Effector memory CD4-positive, alpha-beta T cell (primary cell): Measurements from ENCODE around the gene TGM4.

ENCODE experiments used
- DNase-seq, 3 donors: peaks; one replicate each; pipeline ENCODE4 v3.0.0-alpha.2; 2020
- H3K27ac ChIP-seq: 2 replicates; pipeline ENCODE4 v1.7.0; 2013; ENCODE audit warnings: mild to moderate bottlenecking, low read length, moderate library complexity; ENCODE audit not compliant: insufficient read depth, poor library complexity, severe bottlenecking
- H3K27me3 ChIP-seq: replicated peaks from 2 replicates; pipeline ENCODE4 v1.7.0; 2013; ENCODE audit warnings: mild to moderate bottlenecking, low read length; ENCODE audit not compliant: insufficient read depth, control insufficient read depth, poor library complexity, severe bottlenecking
- H3K36me3 ChIP-seq: 2 replicates; pipeline ENCODE4 v1.7.0; 2013; ENCODE audit warnings: mild to moderate bottlenecking, low read length, moderate library complexity; ENCODE audit not compliant: control insufficient read depth, insufficient read depth
- H3K4me1 ChIP-seq: 2 replicates; pipeline ENCODE4 v1.7.0; 2013; ENCODE audit warnings: low read length, mild to moderate bottlenecking; ENCODE audit not compliant: control insufficient read depth, insufficient read depth, poor library complexity, severe bottlenecking
- H3K4me3 ChIP-seq: 2 replicates; pipeline ENCODE4 v1.7.0; 2013; ENCODE audit warnings: low read length, low read depth, mild to moderate bottlenecking; ENCODE audit not compliant: insufficient read depth, poor library complexity, severe bottlenecking
- H3K9me3 ChIP-seq: 2 replicates; pipeline ENCODE4 v1.7.0; 2013; ENCODE audit warnings: mild to moderate bottlenecking, low read length, moderate library complexity; ENCODE audit not compliant: control insufficient read depth

The TGM4 gene

GRCh38 chr3:44924457-44925084 lies 50.2 kb downstream of the TGM4 start:
- H3K4me3 ChIP-seq, result no peak overlapping the region
- no peaks in the 10 kb centered on the region for H3K9me3 ChIP-seq
- DNase-seq, result no peak
- H3K27me3 ChIP-seq, result no peaks in the 10 kb centered on the region
- H3K27ac ChIP-seq, result no peak overlapping the region
- no peaks in the 10 kb centered on the region for H3K4me1 ChIP-seq
- peaks cover 32% of the 10 kb centered on the region for H3K36me3 ChIP-seq

DNA sequence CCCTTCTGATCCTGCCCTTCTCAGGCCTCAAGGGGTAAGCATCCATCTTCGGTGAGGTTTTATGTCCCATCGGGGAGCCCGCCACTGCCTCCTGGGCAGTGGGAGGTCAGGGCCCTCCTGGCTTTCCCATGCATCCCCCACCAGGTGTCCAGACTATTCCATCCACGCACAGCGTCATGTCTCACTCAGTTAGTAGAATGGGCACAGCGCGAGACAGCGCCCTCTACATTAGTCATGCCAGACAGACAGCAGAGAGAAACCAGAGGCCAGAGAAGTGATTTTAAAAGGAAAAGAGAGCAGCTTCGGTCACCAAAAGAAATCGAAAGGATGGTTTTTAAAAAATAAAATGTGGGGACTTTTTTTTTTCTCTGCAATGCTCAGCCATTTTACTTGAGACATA lies 51.8 kb downstream of the TGM4 start:
- H3K36me3 ChIP-seq, result peaks cover 32% of the 10 kb centered on the region
- H3K4me1 ChIP-seq, result no peaks in the 10 kb centered on the region
- no peak for DNase-seq
- no peak overlapping the region for H3K4me3 ChIP-seq
- no peaks in the 10 kb centered on the region for H3K9me3 ChIP-seq
- H3K27ac ChIP-seq, result no peak overlapping the region
- H3K27me3 ChIP-seq, result no peaks in the 10 kb centered on the region

- no peak for DNase-seq
- no peak overlapping the region for H3K4me3 ChIP-seq
- no peaks in the 10 kb centered on the region for H3K9me3 ChIP-seq
- H3K4me1 ChIP-seq, result no peaks in the 10 kb centered on the region
- peaks cover 31% of the 10 kb centered on the region for H3K36me3 ChIP-seq
- H3K27ac ChIP-seq, result no peak overlapping the region
- H3K27me3 ChIP-seq, result no peaks in the 10 kb centered on the region
Observed at GRCh38 chr3:44926921-44927320, 52.5 kb downstream of the TGM4 start.

GRCh38 chr3:44927371-44927770 lies 53.0 kb downstream of the TGM4 start:
- no peaks in the 10 kb centered on the region for H3K9me3 ChIP-seq
- no peak overlapping the region for H3K27ac ChIP-seq
- no peak overlapping the region for H3K4me3 ChIP-seq
- no peaks in the 10 kb centered on the region for H3K27me3 ChIP-seq
- H3K4me1 ChIP-seq, result no peaks in the 10 kb centered on the region
- DNase-seq, result no peak
- H3K36me3 ChIP-seq, result peaks cover 28% of the 10 kb centered on the region

DNA sequence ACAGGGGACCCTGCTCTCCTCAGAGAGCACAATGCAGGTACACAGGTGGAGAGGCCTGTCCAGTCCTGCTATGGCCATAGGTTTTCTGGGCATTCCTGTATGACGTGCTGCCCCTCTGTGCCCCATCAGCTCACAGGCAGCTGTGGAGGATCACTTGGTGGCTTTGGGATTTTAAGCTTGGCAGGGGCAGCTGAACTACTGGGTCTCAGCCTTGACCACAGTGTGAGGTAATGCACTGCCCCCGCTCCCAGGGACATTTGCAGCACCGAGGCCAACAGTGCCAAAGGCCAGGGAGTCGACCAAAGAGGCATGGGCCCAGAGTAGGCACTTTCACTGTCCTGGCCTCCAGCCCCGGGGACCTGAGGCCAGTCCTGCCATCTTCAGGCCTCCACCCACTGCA lies 55.4 kb downstream of the TGM4 start:
- Histone ChIP-seq H3K9me3 (no peaks in the 10 kb centered on the region), H3K27ac (no peak overlapping the region), H3K27me3 (no peaks in the 10 kb centered on the region), H3K4me3 (no peak overlapping the region), H3K4me1 (no peaks in the 10 kb centered on the region), H3K36me3 (peaks cover 39% of the 10 kb centered on the region)
- no peak for DNase-seq

- no peak for DNase-seq
- Histone ChIP-seq H3K9me3 (no peaks in the 10 kb centered on the region), H3K4me3 (no peak overlapping the region), H3K27ac (no peak overlapping the region), H3K36me3 (peaks cover 32% of the 10 kb centered on the region), H3K4me1 (no peaks in the 10 kb centered on the region), H3K27me3 (no peaks in the 10 kb centered on the region)
Observed at GRCh38 chr3:44930911-44931310, 56.5 kb downstream of the TGM4 start.

DNA sequence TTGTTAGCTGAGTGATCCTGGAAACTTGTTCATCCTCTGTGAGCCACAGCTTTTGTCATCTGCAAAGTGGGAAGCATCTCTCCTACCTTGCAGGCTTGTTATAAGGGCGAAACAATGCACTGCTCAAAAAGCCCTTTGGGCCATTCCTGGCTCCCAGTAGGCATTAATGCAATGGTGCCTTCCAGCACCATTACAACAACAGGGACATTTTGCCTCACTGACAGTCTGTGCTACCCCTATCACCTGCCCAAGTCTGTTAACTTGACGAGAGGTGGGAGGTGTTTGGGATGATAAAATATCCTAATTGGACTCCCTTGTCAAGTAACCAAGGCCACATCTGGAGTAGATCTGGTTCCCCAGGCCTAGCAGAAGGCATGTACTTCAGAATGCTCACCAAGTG lies 57.4 kb downstream of the TGM4 start:
- Histone ChIP-seq H3K36me3 (peaks cover 26% of the 10 kb centered on the region), H3K4me3 (no peak overlapping the region)
- no peak for DNase-seq

DNA sequence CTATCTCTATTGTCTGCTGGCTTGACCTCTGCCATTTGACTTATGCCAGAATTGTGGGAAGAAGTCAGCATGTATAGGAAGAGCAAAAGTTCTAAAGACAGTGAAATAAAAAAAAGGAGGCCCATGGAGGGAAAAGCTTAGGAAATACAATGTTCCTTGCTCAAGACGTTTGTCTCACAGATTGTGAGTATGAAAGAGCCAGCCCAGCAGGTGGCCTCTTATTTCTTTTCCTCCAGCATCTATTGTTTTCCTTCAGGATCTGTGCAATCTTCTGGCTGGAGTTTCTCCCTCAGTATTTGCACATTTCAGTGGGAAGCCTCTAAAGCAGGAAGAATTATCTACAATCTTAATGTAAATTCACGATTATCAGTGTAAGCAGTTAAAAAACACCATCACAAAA lies 57.9 kb downstream of the TGM4 start:
- no peak overlapping the region for H3K4me3 ChIP-seq
- no peaks in the 10 kb centered on the region for H3K4me1 ChIP-seq
- DNase-seq, result no peak
- no peaks in the 10 kb centered on the region for H3K9me3 ChIP-seq
- H3K27me3 ChIP-seq, result no peaks in the 10 kb centered on the region
- H3K36me3 ChIP-seq, result peaks cover 26% of the 10 kb centered on the region
- H3K27ac ChIP-seq, result no peak overlapping the region

More for the DNA sequence above, 57.4 kb downstream of the TGM4 start:
- no peak overlapping the region for H3K27ac ChIP-seq
- H3K27me3 ChIP-seq, result no peaks in the 10 kb centered on the region
- H3K9me3 ChIP-seq, result no peaks in the 10 kb centered on the region
- no peaks in the 10 kb centered on the region for H3K4me1 ChIP-seq

DNA sequence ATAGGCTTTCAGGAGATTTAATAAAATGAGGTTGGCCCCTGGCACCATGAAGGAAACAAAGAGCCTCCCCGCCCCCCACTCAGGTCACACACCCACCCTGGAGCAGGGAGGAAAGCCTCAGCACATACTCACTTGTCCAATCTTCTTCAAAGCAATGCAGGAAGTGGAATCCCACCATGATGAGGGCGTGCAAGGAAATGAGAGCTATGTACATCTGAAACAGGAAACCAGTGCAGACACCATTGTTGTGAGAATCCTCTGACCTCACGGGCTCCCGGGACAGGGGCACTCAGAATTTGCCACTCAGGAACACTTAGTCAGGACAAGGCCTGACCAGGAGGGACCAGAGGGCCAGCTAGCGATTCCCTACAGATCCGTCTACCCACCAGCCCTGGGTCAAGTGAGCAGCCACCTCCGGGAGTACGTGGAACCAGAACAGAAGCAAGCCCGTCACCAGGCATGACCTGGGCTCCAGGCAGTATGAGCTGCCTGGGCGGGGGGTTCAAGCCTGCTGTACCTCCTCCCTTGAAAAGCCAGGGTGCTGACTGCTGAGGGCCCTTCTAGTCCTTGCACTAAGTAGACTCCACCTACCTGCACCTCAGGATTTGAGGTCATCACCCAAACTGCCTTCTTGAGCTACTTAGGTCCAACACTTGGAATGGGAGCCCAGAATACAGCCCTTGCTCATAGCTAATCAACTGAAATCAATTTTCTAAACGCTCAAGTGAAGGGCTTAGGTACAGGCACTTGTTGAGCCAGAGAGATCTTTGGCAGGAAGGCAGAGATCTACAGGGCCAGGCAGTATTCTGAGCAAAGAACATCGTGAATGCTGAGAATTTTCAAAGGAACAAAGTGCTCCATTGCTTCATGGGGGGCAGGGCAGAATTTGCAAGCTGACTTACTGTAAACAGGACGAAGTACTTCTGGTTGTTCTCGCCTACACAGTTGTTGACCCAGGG lies 58.9 kb downstream of the TGM4 start:
- DNase-seq, result no peak
- H3K36me3 ChIP-seq, result peaks cover 24% of the 10 kb centered on the region
- no peaks in the 10 kb centered on the region for H3K27me3 ChIP-seq
- H3K4me3 ChIP-seq, result no peak overlapping the region
- H3K9me3 ChIP-seq, result no peaks in the 10 kb centered on the region
- no peaks in the 10 kb centered on the region for H3K4me1 ChIP-seq
- H3K27ac ChIP-seq, result no peak overlapping the region

- Histone ChIP-seq H3K27ac (no peak overlapping the region), H3K27me3 (no peaks in the 10 kb centered on the region), H3K4me3 (no peak overlapping the region), H3K36me3 (peaks cover 45% of the 10 kb centered on the region), H3K4me1 (no peaks in the 10 kb centered on the region), H3K9me3 (no peaks in the 10 kb centered on the region)
- no peak for DNase-seq
Observed at GRCh38 chr3:44939581-44940036, 65.2 kb downstream of the TGM4 start.
